HepG2 (cell line): Measurements from ENCODE around the gene GMCL2. TPM values are rescaled to one million over a fixed set of nuclear protein-coding genes. Genes with fewer than 3 reads are reported as not detected.

Source experiments
- ATAC-seq: fragments of 200-7000 bp; cut with Tn5 transposase; 3 replicates; pipeline ENCODE4 v1.9.1; 2020; ENCODE audit warnings: mild to moderate bottlenecking, moderate library complexity
- BruUV-seq: library from RNA; stranded (reverse); fragments of 400-500 nt; replicated peaks from 2 replicates; lab custom pipeline; 2021; lab: Mats Ljungman, UMichigan
- CTCF ChIA-PET: fragments of 300-600 bp; formaldehyde crosslinking; extraction: SDS; loops from one replicate; lab custom pipeline; 2021; ENCODE audit warnings: low total read pairs, inconsistent platforms, low intra/inter-chr PET ratio; lab: Yijun Ruan, JAX
- POLR2A ChIA-PET: fragments of 350-600 bp; sonication (Branson Sonifier 250); formaldehyde crosslinking; loops from one replicate; lab custom pipeline; 2020; ENCODE audit warnings: antibody characterized with exemption, inconsistent platforms; lab: Yijun Ruan, JAX
- DNase-seq: peaks from one replicate; pipeline ENCODE4 v3.0.0-alpha.2; 2015; ENCODE audit warnings: low spot score
- FAIRE-seq: peaks from 3 replicates; lab custom pipeline; 2011; peaks lifted over from hg19 to GRCh38; lab: Jason Lieb, UNC
- H2AFZ ChIP-seq: one replicate; pipeline ENCODE4 v1.6.1; 2011; ENCODE audit warnings: low read length, inconsistent platforms
- H3K27ac ChIP-seq: fragments of 300-600 bp; 3 replicates; pipeline ENCODE4 v1.8.0; 2011; ENCODE audit warnings: mixed run types, mild to moderate bottlenecking, mixed read lengths, low read length, inconsistent platforms; ENCODE audit not compliant: insufficient read depth; ENCODE audit errors: extremely low read length
- H3K27me3 ChIP-seq, 2 experiments: fragments of 200-600 bp in 1 of 2; 2 replicates in 1 of 2; 3 replicates in 1 of 2; pipeline versions ENCODE4 v1.6.0 to v1.8.0; 2011; ENCODE audit warnings: low read length in 2 of 2, mild to moderate bottlenecking in 2 of 2, moderate library complexity in 2 of 2, inconsistent platforms in 1 of 2; ENCODE audit not compliant: insufficient read depth in 2 of 2, control insufficient read depth in 1 of 2
- H3K36me3 ChIP-seq, 2 experiments: fragments of 200-600 bp in 1 of 2; replicated peaks in 1 of 2; 2 replicates in 1 of 2; 3 replicates in 1 of 2; pipeline versions ENCODE4 v1.5.1 to v1.8.0; 2011; ENCODE audit warnings: low read length in 2 of 2, inconsistent platforms in 1 of 2; ENCODE audit not compliant: insufficient read depth in 2 of 2, control insufficient read depth in 1 of 2
- H3K4me1 ChIP-seq: 2 replicates; pipeline ENCODE4 v1.5.1; 2012; ENCODE audit warnings: low read length, inconsistent platforms; ENCODE audit not compliant: insufficient read depth
- H3K4me2 ChIP-seq: 2 replicates; pipeline ENCODE4 v1.6.0; 2011; ENCODE audit warnings: low read depth, low read length, inconsistent platforms
- H3K4me3 ChIP-seq, 3 experiments: fragments of 200-600 bp in 1 of 3; sonication (generic), shearing (Covaris generic) in 1 of 3; replicated peaks in 1 of 3; 2 replicates each; pipeline ENCODE4 v1.5.1; 2011 to 2016; ENCODE audit warnings: low read length in 3 of 3, inconsistent platforms in 2 of 3, low read depth in 2 of 3, mild to moderate bottlenecking in 2 of 3, control low read depth in 1 of 3, mixed read lengths in 1 of 3; ENCODE audit not compliant: insufficient read depth in 1 of 3
- H3K79me2 ChIP-seq: one replicate; pipeline ENCODE4 v1.6.1; 2011; ENCODE audit warnings: low read length, inconsistent platforms; ENCODE audit not compliant: insufficient read depth
- H3K9ac ChIP-seq: 2 replicates; pipeline ENCODE4 v1.6.0; 2011; ENCODE audit warnings: mild to moderate bottlenecking, low read depth, low read length, inconsistent platforms; ENCODE audit not compliant: insufficient read depth
- H3K9me3 ChIP-seq: 2 replicates; pipeline ENCODE4 v1.5.1; 2012; ENCODE audit warnings: mild to moderate bottlenecking, low read length
- H4K20me1 ChIP-seq: 2 replicates; pipeline ENCODE4 v1.6.0; 2011; ENCODE audit warnings: inconsistent platforms, mild to moderate bottlenecking, low read length, moderate library complexity; ENCODE audit not compliant: insufficient read depth
- BRCA1 ChIP-seq: sonication (generic); formaldehyde crosslinking; IDR thresholded peaks from 2 replicates; pipeline ENCODE4 v1.4.0; 2020; ENCODE audit warnings: missing genetic modification reagents
- CBFB ChIP-seq: sonication (generic); formaldehyde crosslinking; IDR thresholded peaks from 2 replicates; pipeline ENCODE4 v1.4.0; 2020; ENCODE audit warnings: missing genetic modification reagents
- CREB1 ChIP-seq, 2 experiments: fragments of 450-650 bp in 1 of 2; IDR thresholded peaks; 2 replicates each; pipeline ENCODE4 v1.6.1; 2016 to 2017; ENCODE audit warnings: control low read depth in 1 of 2, mild to moderate bottlenecking in 1 of 2, missing compliant biosample characterization in 1 of 2, missing genetic modification characterization in 1 of 2
- POLR2A ChIP-seq, 2 experiments: IDR thresholded peaks; 2 replicates each; pipeline ENCODE4 v1.6.1; 2011; ENCODE audit warnings: low read depth in 2 of 2, low read length in 2 of 2, mild to moderate bottlenecking in 1 of 2, moderate library complexity in 1 of 2; ENCODE audit not compliant: insufficient read depth in 1 of 2
- TBL1XR1 ChIP-seq: fragments of 150-350 bp; IDR thresholded peaks from 2 replicates; pipeline ENCODE4 v1.6.1; 2014; ENCODE audit warnings: borderline replicate concordance, low read length; ENCODE audit not compliant: partially characterized antibody
- TEF ChIP-seq: sonication (generic); formaldehyde crosslinking; IDR thresholded peaks from 2 replicates; pipeline ENCODE4 v1.5.0; 2020; ENCODE audit warnings: missing genetic modification reagents
- ZBTB44 ChIP-seq: sonication (generic); formaldehyde crosslinking; IDR thresholded peaks from 2 replicates; pipeline ENCODE4 v1.4.0; 2020; ENCODE audit warnings: missing genetic modification reagents
- ZNF382 ChIP-seq: sonication (generic); formaldehyde crosslinking; IDR thresholded peaks from 2 replicates; pipeline ENCODE4 v1.5.0; 2020; ENCODE audit warnings: missing genetic modification reagents, mild to moderate bottlenecking, borderline replicate concordance
- ZNF513 ChIP-seq: sonication (generic); formaldehyde crosslinking; conservative IDR thresholded peaks from 2 replicates; pipeline ENCODE4 v1.5.0; 2020; ENCODE audit warnings: missing genetic modification reagents
- WGBS: methylation state at CpG from one replicate; pipeline ENCODE4 v1.1.6; 2017; ENCODE audit warnings: low lambda C conversion rate; 5-methylcytosine and 5-hydroxymethylcytosine counted together
- in situ Hi-C: cut with HindIII; loops from 2 replicates; pipeline ENCODE4 v1.10.0; 2017; ENCODE audit warnings: low pct_unique_long_range_greater_than_20kb; ENCODE audit not compliant: extremely low pct_ligation_motif_present
- intact Hi-C: fragments of 100-400 bp; cut with micrococcal nuclease; formaldehyde crosslinking; loops from one replicate; pipeline ENCODE4 v1.10.0; 2022; ENCODE audit not compliant: unreplicated experiment
- polyA plus RNA-seq, 8 experiments: library from polyadenylated mRNA; depleted of rRNA in 3 of 8; stranded (reverse) in 7 of 8; unstranded in 1 of 8; fragments of >200 nt; fragmentation: Illumina TruSeq in 4 of 8; extraction: Trizol in 4 of 8; gene quantifications; 2 replicates each; pipeline versions ENCODE4 v1.2.1 to v1.2.3, GENCODE V29; 2011 to 2016; ENCODE audit warnings: low read depth in 4 of 8, missing spikeins in 1 of 8, mixed read lengths in 1 of 8; ENCODE audit not compliant: insufficient read depth in 1 of 8
- total RNA-seq, 5 experiments: library from RNA; depleted of rRNA; stranded (reverse); fragments of >200 nt; fragmentation: Illumina TruSeq; extraction: Trizol; gene quantifications; 2 replicates each; pipeline ENCODE4 v1.2.3, GENCODE V29; 2016; ENCODE audit warnings: low read depth in 1 of 5

The GMCL2 gene
- total and polyA plus RNA-seq, 2 of the 13 experiments (the other 11 are each of a cell fraction or from before 2014, with no cell fraction given): 0.03 TPM; not detected in 1

DNA sequence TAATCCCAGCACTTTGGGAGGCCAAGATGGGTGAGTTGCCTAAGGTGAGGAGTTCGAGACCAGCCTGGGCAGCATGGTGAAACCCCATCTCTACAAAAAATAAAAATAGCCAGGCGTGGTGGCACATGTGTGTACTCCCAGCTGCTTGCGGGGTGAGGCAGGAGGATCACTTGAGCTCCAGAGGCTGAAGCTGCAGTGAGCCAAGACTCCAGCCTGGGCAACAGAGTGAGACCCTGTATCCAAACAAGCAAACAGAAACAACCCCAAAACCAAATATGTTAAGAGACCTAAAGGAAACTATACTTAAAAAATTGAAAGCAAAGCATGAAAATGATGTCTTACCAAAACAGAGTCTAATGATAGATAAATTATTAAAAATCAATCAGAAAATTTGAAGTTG, 29.6 kb upstream of the GMCL2 start (continued):
- TF ChIP-seq TBL1XR1: no peak
- no peak for TF ChIP-seq ZNF513 (CRISPR knock-in tag)
- TF ChIP-seq BRCA1 (CRISPR knock-in tag): no peak
- TF ChIP-seq CREB1 (IDR thresholded peaks at IDR 0.05): no peak
- no peak for TF ChIP-seq CREB1 (CRISPR knock-in tag; IDR thresholded peaks at IDR 0.05)

- FAIRE-seq: no peak
- H4K20me1 ChIP-seq: no peaks in the 10 kb centered on the region
- no peak for TF ChIP-seq TEF (CRISPR knock-in tag)
- TF ChIP-seq ZBTB44 (CRISPR knock-in tag): no peak
- TF ChIP-seq CBFB (CRISPR knock-in tag): no peak
- TF ChIP-seq POLR2A (IDR thresholded peaks at IDR 0.05; ENCODE audit: insufficient read depth in 1 of 2, low read depth in 2 of 2, low read length in 2 of 2): 0 out of 4 replicates have a peak, but pooled peaks of 1 of the 2 experiments have one; percentile 9
- no peak for TF ChIP-seq ZNF382
- TF ChIP-seq, all 625 proteins: peak for 1
- BruUV-seq: no TSS peak
- ATAC-seq (no peak), DNase-seq (no peak)
- intact Hi-C loops (no loop called here), in situ Hi-C loops (no loop called here)
- Histone ChIP-seq H3K27ac (no peak overlapping the region), H3K36me3 (peaks cover 10 to 62% of the 10 kb centered on the region in 2 experiments), H3K27me3 (no peaks in the 10 kb centered on the region), H3K4me2 (no peak overlapping the region), H3K9ac (no peak overlapping the region), H2AFZ (no peak overlapping the region), H3K4me1 (peaks cover 21% of the 10 kb centered on the region), H3K9me3 (no peaks in the 10 kb centered on the region), H3K4me3 (no peak overlapping the region), H3K79me2 (no peaks in the 10 kb centered on the region)
- POLR2A ChIA-PET: interaction anchor here (1.2 to 2.0 kb wide), 2 partner anchors 12 to 15 kb away, joined by 3 to 7 read pairs; partner anchors contain the start of gene HNRNPAB
- WGBS: 97% methylated on average over 5 of the region's 5 CpGs
- CTCF ChIA-PET: no interaction called here
Measured at GRCh38 chr5:178216088-178216534, 28.9 kb upstream of the GMCL2 start.
